ENCODE measurements around the gene KCNJ4. TPM values are rescaled to one million over a fixed set of nuclear protein-coding genes. Genes with fewer than 3 reads are reported as not detected.
"Not testable (repeated sequence)": the region's sequence is repeated elsewhere in the genome, so short reads cannot be mapped to it uniquely, and the experiment has no call there.

Gene KCNJ4
- total RNA-seq, 1 experiment from 2014 or later = 0.27 TPM

DNA sequence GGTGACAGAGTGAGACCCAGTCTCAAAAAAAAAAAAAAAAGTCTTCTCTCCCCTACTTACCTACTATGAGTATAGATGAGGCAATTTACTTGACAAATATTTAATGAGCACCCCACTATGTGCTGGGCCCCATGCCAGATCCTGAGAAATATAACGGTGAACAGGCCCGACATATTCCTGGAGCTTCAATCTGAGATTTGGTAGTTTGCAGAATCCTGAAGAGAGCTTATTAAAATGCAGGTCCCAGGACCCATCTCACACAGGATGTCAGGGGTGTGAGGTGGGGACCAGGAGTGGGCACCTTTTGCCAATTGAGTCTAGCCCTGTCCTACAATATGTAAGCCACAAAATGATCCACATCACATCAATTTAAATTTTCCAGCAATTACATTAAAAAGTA is 44.0 kb downstream of the KCNJ4 start:
- H3K9me3 Mint-ChIP-seq (ENCODE audit: unreplicated experiment) = no peaks in the 10 kb centered on the region
- Histone ChIP-seq H3K4me3 (ENCODE audit: low read depth, low read length) (no peak overlapping the region), H3K9me3 (no peaks in the 10 kb centered on the region), H3K36me3 (ENCODE audit: control insufficient read depth, insufficient read depth, low read length) (no peaks in the 10 kb centered on the region), H3K4me1 (no peaks in the 10 kb centered on the region), H3K27me3 (replicated peaks; ENCODE audit: control insufficient read depth, insufficient read depth, low read length) (no peaks in the 10 kb centered on the region)
- TF ChIP-seq, protein P1, sequence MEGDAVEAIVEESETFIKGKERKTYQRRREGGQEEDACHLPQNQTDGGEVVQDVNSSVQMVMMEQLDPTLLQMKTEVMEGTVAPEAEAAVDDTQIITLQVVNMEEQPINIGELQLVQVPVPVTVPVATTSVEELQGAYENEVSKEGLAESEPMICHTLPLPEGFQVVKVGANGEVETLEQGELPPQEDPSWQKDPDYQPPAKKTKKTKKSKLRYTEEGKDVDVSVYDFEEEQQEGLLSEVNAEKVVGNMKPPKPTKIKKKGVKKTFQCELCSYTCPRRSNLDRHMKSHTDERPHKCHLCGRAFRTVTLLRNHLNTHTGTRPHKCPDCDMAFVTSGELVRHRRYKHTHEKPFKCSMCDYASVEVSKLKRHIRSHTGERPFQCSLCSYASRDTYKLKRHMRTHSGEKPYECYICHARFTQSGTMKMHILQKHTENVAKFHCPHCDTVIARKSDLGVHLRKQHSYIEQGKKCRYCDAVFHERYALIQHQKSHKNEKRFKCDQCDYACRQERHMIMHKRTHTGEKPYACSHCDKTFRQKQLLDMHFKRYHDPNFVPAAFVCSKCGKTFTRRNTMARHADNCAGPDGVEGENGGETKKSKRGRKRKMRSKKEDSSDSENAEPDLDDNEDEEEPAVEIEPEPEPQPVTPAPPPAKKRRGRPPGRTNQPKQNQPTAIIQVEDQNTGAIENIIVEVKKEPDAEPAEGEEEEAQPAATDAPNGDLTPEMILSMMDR (IDR thresholded peaks at IDR 0.05; ENCODE audit: insufficient read depth in 1 of 2, low read depth in 1 of 2, low read length in 1 of 2, severe bottlenecking in 1 of 2, unreplicated experiment in 1 of 2) = no peak
- ChIA-PET CTCF (no interaction called here), POLR2A (no interaction called here)
- no peaks in the 10 kb centered on the region for H3K27me3 Mint-ChIP-seq (ENCODE audit: insufficient read depth, unreplicated experiment)
- no TSS peak for BruUV-seq (replicated peaks)
- DNase-seq = no peak
- no peaks in the 10 kb centered on the region for H3K36me3 Mint-ChIP-seq (ENCODE audit: insufficient read depth, unreplicated experiment)
- no peaks in the 10 kb centered on the region for H3K4me1 Mint-ChIP-seq (ENCODE audit: low read depth, unreplicated experiment)
- intact Hi-C loops (cut with micrococcal nuclease; ENCODE audit: unreplicated experiment) = no loop called here
- no peak overlapping the region for H3K4me3 Mint-ChIP-seq (ENCODE audit: unreplicated experiment)
- H3K27ac Mint-ChIP-seq (ENCODE audit: unreplicated experiment) = no peak overlapping the region

DNA sequence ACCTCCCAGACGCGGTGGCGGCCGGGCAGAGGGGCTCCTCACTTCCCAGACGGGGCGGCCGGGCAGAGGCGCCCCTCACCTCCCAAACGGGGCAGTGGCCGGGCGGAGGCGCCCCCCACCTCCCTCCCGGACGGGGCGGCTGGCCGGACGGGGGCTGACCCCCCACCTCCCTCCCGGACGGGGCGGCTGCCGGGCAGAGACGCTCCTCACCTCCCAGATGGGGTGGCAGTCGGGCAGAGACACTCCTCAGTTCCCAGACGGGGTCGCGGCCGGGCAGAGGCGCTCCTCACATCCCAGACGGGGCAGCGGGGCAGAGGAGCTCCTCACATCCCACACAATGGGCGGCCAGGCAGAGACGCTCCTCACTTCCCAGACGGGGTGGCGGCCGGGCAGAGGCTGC is 45.1 kb downstream of the KCNJ4 start:
- H3K36me3 Mint-ChIP-seq (ENCODE audit: insufficient read depth, unreplicated experiment); H3K4me1 ChIP-seq; H3K4me3 Mint-ChIP-seq (ENCODE audit: unreplicated experiment); intact Hi-C loops (cut with micrococcal nuclease; ENCODE audit: unreplicated experiment); DNase-seq; H3K9me3 Mint-ChIP-seq (ENCODE audit: unreplicated experiment); H3K36me3 ChIP-seq (ENCODE audit: control insufficient read depth, insufficient read depth, low read length); CTCF ChIA-PET; BruUV-seq (replicated peaks); H3K4me3 ChIP-seq (ENCODE audit: low read depth, low read length); H3K9me3 ChIP-seq; H3K4me1 Mint-ChIP-seq (ENCODE audit: low read depth, unreplicated experiment); H3K27me3 Mint-ChIP-seq (ENCODE audit: insufficient read depth, unreplicated experiment); H3K27me3 ChIP-seq (replicated peaks; ENCODE audit: control insufficient read depth, insufficient read depth, low read length); H3K27ac Mint-ChIP-seq (ENCODE audit: unreplicated experiment); POLR2A ChIA-PET: not testable (repeated sequence)

DNA sequence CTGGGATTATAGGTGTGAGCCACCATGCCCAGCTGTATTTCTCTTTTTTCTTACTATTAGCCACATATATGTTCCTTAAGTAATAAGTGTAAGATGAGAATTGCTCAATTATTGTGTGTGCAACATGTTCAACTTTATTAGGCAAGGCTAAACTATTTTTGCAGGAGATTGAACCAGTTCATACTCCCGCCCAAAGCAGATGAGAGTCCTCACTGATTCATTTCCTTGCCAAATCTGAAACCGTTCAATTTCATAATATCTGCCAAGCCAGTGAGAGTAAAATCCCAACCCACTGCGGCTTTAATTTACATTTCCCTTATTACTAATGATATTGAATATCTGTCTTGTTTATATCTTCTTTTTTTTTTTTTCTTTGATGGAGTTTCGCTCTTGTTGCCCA is 48.4 kb downstream of the KCNJ4 start:
- DNase-seq = no peak

More for the DNA sequence above, 48.4 kb downstream of the KCNJ4 start:
- Histone ChIP-seq H3K9me3 (no peaks in the 10 kb centered on the region), H3K4me3 (ENCODE audit: low read depth, low read length) (no peak overlapping the region), H3K36me3 (ENCODE audit: control insufficient read depth, insufficient read depth, low read length) (no peaks in the 10 kb centered on the region), H3K4me1 (no peaks in the 10 kb centered on the region), H3K27me3 (replicated peaks; ENCODE audit: control insufficient read depth, insufficient read depth, low read length) (no peaks in the 10 kb centered on the region)
- TF ChIP-seq, protein P1 (IDR thresholded peaks at IDR 0.05; ENCODE audit: insufficient read depth in 1 of 2, low read depth in 1 of 2, low read length in 1 of 2, severe bottlenecking in 1 of 2, unreplicated experiment in 1 of 2) = no peak
- H3K4me3 Mint-ChIP-seq (ENCODE audit: unreplicated experiment) = no peak overlapping the region
- H3K9me3 Mint-ChIP-seq (ENCODE audit: unreplicated experiment) = no peaks in the 10 kb centered on the region
- ChIA-PET CTCF (no interaction called here), POLR2A (no interaction called here)
- H3K27me3 Mint-ChIP-seq (ENCODE audit: insufficient read depth, unreplicated experiment) = no peaks in the 10 kb centered on the region
- H3K4me1 Mint-ChIP-seq (ENCODE audit: low read depth, unreplicated experiment) = no peaks in the 10 kb centered on the region
- no peak overlapping the region for H3K27ac Mint-ChIP-seq (ENCODE audit: unreplicated experiment)
- no peaks in the 10 kb centered on the region for H3K36me3 Mint-ChIP-seq (ENCODE audit: insufficient read depth, unreplicated experiment)
- intact Hi-C loops (cut with micrococcal nuclease; ENCODE audit: unreplicated experiment) = no loop called here
- BruUV-seq (replicated peaks) = no TSS peak

Measured in Caco-2 (cell line).